Memory B cell (primary cell): ENCODE measurements around the gene CREG1.

Experiments used
- ATAC-seq: fragments of 150-1000 bp; cut with Tn5 transposase; 2 replicates; pipeline ENCODE4 v1.10.0; 2021; ENCODE audit warnings: low read depth, mild to moderate bottlenecking, moderate library complexity
- DNase-seq, 2 donors: peaks; one replicate each; pipeline ENCODE4 v3.0.0; 2022; ENCODE audit warnings: low spot score in 2 of 2
- H3K27ac Mint-ChIP-seq: one replicate; pipeline ENCODE4 v1.8.0; 2022; ENCODE audit warnings: mild to moderate bottlenecking, moderate library complexity, mixed read lengths
- H3K27me3 Mint-ChIP-seq: one replicate; pipeline ENCODE4 v1.8.0; 2022; ENCODE audit warnings: mixed read lengths
- H3K36me3 Mint-ChIP-seq: one replicate; pipeline ENCODE4 v1.8.0; 2022; ENCODE audit warnings: mild to moderate bottlenecking, mixed read lengths
- H3K4me1 Mint-ChIP-seq: one replicate; pipeline ENCODE4 v1.8.0; 2022; ENCODE audit warnings: mixed read lengths
- H3K4me3 Mint-ChIP-seq: one replicate; pipeline ENCODE4 v1.8.0; 2022; ENCODE audit warnings: mild to moderate bottlenecking, moderate library complexity, mixed read lengths
- H3K9me3 Mint-ChIP-seq: one replicate; pipeline ENCODE4 v1.8.0; 2022; ENCODE audit warnings: mixed read lengths

The CREG1 gene

DNA sequence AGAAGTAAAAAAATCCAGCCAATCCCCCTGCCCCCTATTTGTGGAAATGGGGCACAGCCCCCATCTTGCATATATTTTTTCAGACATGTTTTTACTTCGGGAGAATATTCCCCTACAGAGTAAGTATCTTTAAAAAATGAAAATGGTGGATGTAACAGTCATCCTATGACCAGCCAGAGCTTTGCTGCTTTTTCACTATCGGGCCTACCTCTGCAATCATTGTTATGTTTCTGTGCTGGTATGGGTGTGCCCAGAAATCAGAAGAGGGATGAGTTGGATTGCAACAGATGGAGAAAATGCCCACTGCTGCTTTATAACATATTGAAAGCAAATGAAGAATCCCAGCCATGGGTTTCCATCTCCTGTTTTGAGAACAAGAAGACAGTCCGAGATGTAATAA lies 38.1 kb downstream of the CREG1 start:
- ATAC-seq, result no peak
- Mint-ChIP-seq H3K9me3 (no peaks in the 10 kb centered on the region), H3K36me3 (no peaks in the 10 kb centered on the region), H3K27me3 (peaks cover 14% of the 10 kb centered on the region), H3K4me1 (peaks cover 3% of the 10 kb centered on the region), H3K27ac (no peak overlapping the region), H3K4me3 (no peak overlapping the region)
- DNase-seq, result no peak

DNA sequence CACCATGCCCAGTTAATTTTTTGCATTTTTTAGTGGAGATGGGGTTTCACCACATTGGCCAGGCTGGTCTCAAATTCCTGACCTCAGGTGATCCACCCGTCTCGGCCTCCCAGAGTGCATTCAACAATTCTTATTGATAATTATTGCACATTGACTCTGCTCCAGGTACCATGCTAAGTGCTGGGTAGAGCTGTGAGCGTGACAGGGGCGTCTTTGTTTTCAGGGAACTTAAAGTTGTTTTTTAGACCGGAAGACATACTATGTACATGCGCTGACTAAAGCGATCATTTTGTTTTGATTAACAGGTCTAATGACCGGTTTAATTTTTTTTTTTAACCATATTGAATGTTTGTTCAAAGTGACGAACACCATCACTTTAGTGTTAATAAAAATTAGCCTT lies 39.3 kb downstream of the CREG1 start:
- H3K4me3 Mint-ChIP-seq, result no peak overlapping the region
- H3K27ac Mint-ChIP-seq, result no peak overlapping the region
- peaks cover 17% of the 10 kb centered on the region for H3K27me3 Mint-ChIP-seq
- ATAC-seq (no peak), DNase-seq (no peak)
- no peaks in the 10 kb centered on the region for H3K36me3 Mint-ChIP-seq
- H3K4me1 Mint-ChIP-seq, result peaks cover 6% of the 10 kb centered on the region
- no peaks in the 10 kb centered on the region for H3K9me3 Mint-ChIP-seq

GRCh38 chr1:167512046-167512654 lies 41.4 kb downstream of the CREG1 start:
- Mint-ChIP-seq H3K27me3 (peaks cover 16% of the 10 kb centered on the region), H3K9me3 (no peaks in the 10 kb centered on the region), H3K4me1 (peaks cover 3% of the 10 kb centered on the region), H3K27ac (no peak overlapping the region), H3K4me3 (no peak overlapping the region), H3K36me3 (peaks cover 2% of the 10 kb centered on the region)
- DNase-seq (no peak), ATAC-seq (no peak)

DNA sequence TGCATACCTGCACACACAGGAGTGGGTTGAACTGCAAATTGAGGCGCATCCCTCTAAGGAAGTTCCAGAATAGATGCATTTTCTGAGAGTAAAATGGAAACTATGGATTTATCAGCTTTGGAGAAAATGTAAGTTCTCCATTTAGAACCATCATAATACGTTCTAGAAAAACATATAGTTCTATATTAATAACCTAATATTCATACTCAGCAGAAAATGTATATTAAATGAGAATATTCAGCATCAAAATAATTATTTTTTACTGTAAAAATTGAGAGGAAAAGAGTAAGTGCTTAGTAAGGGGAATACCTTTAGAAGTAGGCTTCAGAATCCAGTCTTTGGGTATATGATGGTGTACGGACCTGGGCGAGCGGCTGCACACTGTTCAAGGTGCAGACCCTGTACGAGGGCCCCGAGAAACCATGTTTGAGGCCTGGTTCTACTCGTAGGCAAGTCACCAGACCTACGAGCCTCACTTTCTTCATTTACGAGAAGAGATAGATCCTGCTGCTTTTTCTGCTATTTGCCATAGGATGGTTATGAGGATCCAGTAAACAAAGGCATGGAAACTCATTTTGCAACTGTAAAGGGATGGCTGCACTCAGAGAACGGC lies 42.1 kb downstream of the CREG1 start:
- H3K4me1 Mint-ChIP-seq, result peaks cover 3% of the 10 kb centered on the region
- peaks cover 16% of the 10 kb centered on the region for H3K27me3 Mint-ChIP-seq
- no peak overlapping the region for H3K27ac Mint-ChIP-seq
- peaks cover 2% of the 10 kb centered on the region for H3K36me3 Mint-ChIP-seq
- H3K4me3 Mint-ChIP-seq, result no peak overlapping the region
- DNase-seq, result no peak
- no peaks in the 10 kb centered on the region for H3K9me3 Mint-ChIP-seq
- ATAC-seq, result no peak

GRCh38 chr1:167510881-167511280 lies 42.7 kb downstream of the CREG1 start:
- ATAC-seq (no peak), DNase-seq (no peak)
- Mint-ChIP-seq H3K27me3 (peaks cover 16% of the 10 kb centered on the region), H3K9me3 (no peaks in the 10 kb centered on the region), H3K4me3 (no peak overlapping the region), H3K36me3 (peaks cover 2% of the 10 kb centered on the region), H3K4me1 (peaks cover 3% of the 10 kb centered on the region), H3K27ac (no peak overlapping the region)

DNA sequence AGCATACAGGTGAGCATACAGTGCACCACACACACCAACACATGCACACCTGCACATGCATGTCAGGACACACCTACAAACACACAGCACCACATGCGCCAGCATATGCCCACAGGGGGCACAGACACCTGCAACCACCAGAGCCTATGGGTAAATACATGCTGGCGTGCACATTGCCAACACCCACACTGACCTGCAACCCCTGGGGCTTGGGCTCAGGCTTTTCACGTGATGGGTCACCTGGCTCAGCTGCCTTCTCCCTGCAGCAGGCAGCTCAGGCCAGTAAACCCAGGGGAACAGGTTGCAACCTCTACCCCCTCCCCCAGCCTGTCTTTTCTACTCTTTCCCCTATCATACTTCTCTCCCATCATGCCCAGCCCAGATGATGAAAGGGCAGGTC lies 43.3 kb downstream of the CREG1 start:
- H3K4me1 Mint-ChIP-seq, result peaks cover 3% of the 10 kb centered on the region
- no peaks in the 10 kb centered on the region for H3K9me3 Mint-ChIP-seq
- H3K4me3 Mint-ChIP-seq, result no peak overlapping the region
- no peak overlapping the region for H3K27ac Mint-ChIP-seq
- H3K27me3 Mint-ChIP-seq, result peaks cover 16% of the 10 kb centered on the region
- peaks cover 2% of the 10 kb centered on the region for H3K36me3 Mint-ChIP-seq
- no peak for DNase-seq
- ATAC-seq, result no peak

DNA sequence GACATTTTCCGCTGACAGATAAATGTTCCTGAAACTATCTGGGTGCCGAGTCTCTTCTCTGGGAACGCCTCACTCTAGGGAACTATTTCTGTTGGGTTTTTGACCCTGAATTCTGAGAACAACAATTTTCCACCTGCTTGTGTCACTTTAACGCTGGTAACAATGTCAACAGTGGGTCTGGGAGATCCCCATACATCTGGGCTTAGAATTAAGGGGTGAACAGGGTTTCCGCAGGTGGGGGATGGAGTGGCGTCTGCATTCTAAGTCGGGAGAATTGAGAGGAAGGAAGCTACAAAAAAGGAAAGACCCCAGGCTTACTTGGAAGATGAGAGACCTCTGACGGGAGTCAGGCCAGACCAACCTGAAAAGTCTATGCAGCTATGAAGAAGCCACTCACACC lies 44.0 kb downstream of the CREG1 start:
- no peak overlapping the region for H3K4me3 Mint-ChIP-seq
- H3K27ac Mint-ChIP-seq, result no peak overlapping the region
- DNase-seq (no peak), ATAC-seq (no peak)
- H3K27me3 Mint-ChIP-seq, result peaks cover 16% of the 10 kb centered on the region
- peaks cover 3% of the 10 kb centered on the region for H3K4me1 Mint-ChIP-seq
- peaks cover 2% of the 10 kb centered on the region for H3K36me3 Mint-ChIP-seq
- no peaks in the 10 kb centered on the region for H3K9me3 Mint-ChIP-seq

DNA sequence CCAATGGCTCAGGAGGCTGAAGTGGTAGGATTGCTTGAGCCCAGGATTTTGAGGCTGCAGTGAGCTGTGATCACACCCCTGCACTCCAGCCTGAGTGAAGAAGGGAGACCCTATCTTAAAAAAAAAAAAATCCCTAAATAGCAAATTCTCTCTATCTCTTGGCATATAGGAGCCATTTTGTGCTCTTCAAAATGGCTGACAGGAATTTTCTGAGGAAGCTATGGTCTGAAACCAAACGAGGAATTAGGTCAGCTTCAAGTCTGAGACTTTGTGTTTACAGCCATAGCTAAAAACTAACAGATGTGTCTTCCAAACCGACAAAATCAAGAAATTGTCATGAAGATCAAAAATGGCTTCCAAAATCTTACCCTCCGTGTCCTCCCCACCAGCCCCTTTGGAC lies 45.8 kb downstream of the CREG1 start:
- H3K27ac Mint-ChIP-seq, result no peak overlapping the region
- peaks cover 8% of the 10 kb centered on the region for H3K4me1 Mint-ChIP-seq
- DNase-seq (no peak), ATAC-seq (no peak)
- peaks cover 2% of the 10 kb centered on the region for H3K36me3 Mint-ChIP-seq
- H3K9me3 Mint-ChIP-seq, result no peaks in the 10 kb centered on the region
- H3K4me3 Mint-ChIP-seq, result no peak overlapping the region
- peaks cover 22% of the 10 kb centered on the region for H3K27me3 Mint-ChIP-seq

- Mint-ChIP-seq H3K4me3 (no peak overlapping the region), H3K4me1 (peaks cover 29% of the 10 kb centered on the region), H3K9me3 (no peaks in the 10 kb centered on the region), H3K27me3 (peaks cover 28% of the 10 kb centered on the region), H3K27ac (no peak overlapping the region), H3K36me3 (peaks cover 2% of the 10 kb centered on the region)
- DNase-seq (no peak), ATAC-seq (no peak)
Measured at GRCh38 chr1:167504467-167504827, 49.1 kb downstream of the CREG1 start.

- H3K9me3 Mint-ChIP-seq, result no peaks in the 10 kb centered on the region
- DNase-seq (no peak), ATAC-seq (no peak)
- H3K27me3 Mint-ChIP-seq, result peaks cover 26% of the 10 kb centered on the region
- H3K4me3 Mint-ChIP-seq, result no peak overlapping the region
- H3K36me3 Mint-ChIP-seq, result peaks cover 2% of the 10 kb centered on the region
- H3K27ac Mint-ChIP-seq, result no peak overlapping the region
- peaks cover 31% of the 10 kb centered on the region for H3K4me1 Mint-ChIP-seq
Measured at GRCh38 chr1:167503626-167504466, 49.7 kb downstream of the CREG1 start.

- no peak overlapping the region for H3K4me3 Mint-ChIP-seq
- H3K9me3 Mint-ChIP-seq, result no peaks in the 10 kb centered on the region
- DNase-seq (no peak), ATAC-seq (no peak)
- no peak overlapping the region for H3K27ac Mint-ChIP-seq
- H3K4me1 Mint-ChIP-seq, result peaks cover 33% of the 10 kb centered on the region
- H3K36me3 Mint-ChIP-seq, result peaks cover under 1% of the 10 kb centered on the region
- H3K27me3 Mint-ChIP-seq, result peaks cover 24% of the 10 kb centered on the region
Measured at GRCh38 chr1:167502719-167503462, 50.7 kb downstream of the CREG1 start.

- H3K36me3 Mint-ChIP-seq, result no peaks in the 10 kb centered on the region
- ATAC-seq, result no peak
- peak overlapping the region; percentile 14 for H3K4me3 Mint-ChIP-seq
- no peak overlapping the region for H3K27ac Mint-ChIP-seq
- H3K9me3 Mint-ChIP-seq, result no peaks in the 10 kb centered on the region
- H3K4me1 Mint-ChIP-seq, result peaks cover 33% of the 10 kb centered on the region
- H3K27me3 Mint-ChIP-seq, result peaks cover 24% of the 10 kb centered on the region
- DNase-seq, result no peak
Measured at GRCh38 chr1:167502192-167502551, 51.4 kb downstream of the CREG1 start.

DNA sequence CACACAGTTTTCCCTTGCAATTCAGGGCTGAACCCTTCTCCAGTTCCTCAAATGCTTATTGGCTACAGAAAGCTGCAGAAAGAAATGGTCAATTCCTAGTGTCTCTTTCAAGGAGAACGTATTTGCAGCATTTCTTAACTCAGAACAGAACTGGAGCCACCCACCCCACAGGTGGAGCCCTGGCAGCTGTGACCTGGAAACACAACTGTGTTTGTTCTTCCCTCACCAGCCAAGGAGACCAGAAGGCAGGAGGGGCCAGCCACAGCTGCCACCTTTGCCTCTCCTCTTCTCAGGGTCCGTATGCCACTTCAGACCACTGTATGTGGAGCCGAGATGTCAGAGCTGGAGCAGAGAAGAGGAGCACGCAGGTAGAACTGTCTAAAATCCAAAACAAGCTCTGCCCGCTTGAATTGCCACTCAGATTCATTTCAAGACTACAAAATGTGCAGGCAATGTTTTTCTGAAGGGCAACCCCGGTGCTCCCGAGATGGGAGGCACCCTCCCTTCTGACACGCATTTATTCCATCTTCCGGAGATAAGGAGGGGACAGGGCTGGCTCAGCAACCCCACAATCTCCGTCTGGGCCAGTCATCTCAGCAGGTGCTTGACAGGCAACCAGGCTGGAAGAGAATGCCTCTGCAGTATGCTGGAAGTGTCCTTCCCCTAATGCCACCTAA lies 51.9 kb downstream of the CREG1 start:
- Mint-ChIP-seq H3K4me3 (peak overlapping the region; percentile 14), H3K36me3 (no peaks in the 10 kb centered on the region), H3K9me3 (no peaks in the 10 kb centered on the region), H3K4me1 (peaks cover 33% of the 10 kb centered on the region), H3K27ac (no peak overlapping the region), H3K27me3 (peaks cover 27% of the 10 kb centered on the region)
- ATAC-seq (no peak), DNase-seq (no peak)
